Measurements from ENCODE around the gene GMCL2. TPM values are rescaled to one million over a fixed set of nuclear protein-coding genes. Genes with fewer than 3 reads are reported as not detected.

GMCL2 gene
- not detected in 2 replicates for total RNA-seq

DNA sequence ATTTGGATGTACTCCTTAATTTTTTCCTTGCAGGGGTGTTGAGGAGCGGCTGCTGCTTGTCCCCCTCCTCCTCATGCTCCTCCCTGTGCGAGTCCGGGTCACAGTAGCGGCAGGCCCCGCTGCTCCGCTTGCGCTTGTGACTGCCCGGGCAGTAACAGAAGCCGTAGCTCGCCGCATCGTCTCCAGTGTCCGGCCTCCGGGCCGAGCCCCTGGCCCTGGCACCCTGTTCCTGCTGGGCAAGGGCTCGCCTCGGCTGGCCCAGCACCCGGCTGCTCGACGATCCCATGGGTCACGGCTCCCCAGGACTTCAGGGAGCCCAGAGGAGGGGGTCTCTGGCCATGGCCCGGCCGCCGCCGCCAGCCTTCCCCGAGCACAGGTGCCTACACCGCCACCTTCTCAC lies at the start of gene GMCL2:
GMCL2 (minus strand) TSS at position 358 of the 400 bp plus-strand sequence; CDS start at position 286, 72 bp downstream.

GRCh38 chr5:178232124-178232919 lies 45.2 kb upstream of the GMCL2 start, which contains the start of gene PHYKPL:
PHYKPL (minus strand) TSS chr5:178232802; CDS start chr5:178232550, 252 bp downstream.

DNA sequence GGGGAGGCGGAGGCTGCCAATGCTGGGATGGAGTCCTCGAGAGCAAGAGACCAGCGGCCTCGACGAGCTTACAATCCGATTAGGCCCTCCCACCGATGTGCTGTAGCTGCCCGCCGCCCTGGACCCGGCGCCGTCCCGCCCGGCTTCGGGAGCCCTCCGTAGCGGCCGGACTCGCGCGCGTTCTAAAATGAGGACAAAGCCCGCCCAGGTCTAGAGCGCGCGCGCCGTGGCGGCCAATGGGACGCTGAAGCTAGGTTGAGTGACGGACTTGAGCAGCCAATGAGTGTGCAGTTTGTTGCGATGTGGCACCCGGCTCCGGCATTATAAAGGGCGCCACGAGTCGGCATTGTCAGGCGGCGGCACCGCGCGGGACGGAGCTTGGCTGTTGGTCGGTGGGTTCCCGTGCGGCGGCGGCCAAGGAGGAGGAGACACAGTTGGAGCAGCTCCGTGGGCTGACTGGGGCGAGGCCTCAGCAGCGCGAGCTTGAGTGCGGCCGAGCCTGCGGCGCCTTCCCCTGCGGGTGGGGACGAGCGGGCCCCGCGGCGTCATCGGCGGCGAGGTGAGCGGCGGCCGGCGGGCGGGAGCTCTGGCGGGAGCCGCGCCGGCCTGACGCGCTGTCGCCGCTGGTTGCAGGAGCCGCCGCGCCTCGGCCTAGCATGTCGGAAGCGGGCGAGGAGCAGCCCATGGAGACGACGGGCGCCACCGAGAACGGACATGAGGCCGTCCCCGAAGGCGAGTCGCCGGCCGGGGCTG lies 17.2 kb upstream of the GMCL2 start, which contains the start of gene HNRNPAB:
HNRNPAB (plus strand) TSS at position 352 of the 753 bp plus-strand sequence; CDS start at position 657, 305 bp downstream.

DNA sequence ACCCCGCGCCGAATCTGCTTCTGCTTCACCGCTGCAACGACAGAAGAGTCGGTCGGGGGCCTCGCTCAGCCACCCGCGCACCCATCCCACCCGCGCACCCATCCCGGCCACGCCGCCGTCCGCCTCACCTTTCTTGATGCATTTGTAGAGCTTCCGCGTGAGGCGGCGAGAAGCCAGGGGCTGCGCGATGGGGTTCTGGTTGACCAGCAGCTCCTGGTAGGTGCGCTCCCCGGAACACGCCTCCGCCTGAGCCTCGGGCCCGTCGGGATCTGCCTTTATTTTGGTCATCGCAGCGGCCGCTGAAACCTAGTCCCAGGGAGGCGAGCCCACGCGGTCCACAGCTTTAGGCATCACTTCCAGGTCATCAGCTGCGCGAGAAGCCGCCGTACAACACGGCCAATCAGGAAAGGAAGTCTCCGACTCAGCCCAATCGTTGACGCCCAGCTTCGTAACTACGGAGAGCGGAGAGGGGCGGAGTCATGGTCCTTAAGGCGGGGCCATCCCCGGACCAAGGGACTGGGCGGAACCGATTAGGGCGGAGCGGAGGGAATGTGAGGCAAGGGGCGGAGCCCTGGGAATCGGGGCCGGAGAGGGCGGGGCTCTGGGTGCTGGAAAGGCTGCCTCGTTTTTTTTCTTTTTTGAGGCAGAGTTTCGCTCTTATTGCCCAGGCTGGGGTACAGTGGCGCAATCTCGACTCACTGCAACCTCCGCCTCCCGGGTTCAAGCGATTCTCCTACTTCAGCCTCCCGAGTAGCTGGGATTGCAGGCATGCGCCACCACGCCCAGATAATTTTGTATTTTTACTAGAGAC lies 33.4 kb downstream of the GMCL2 start, which contains the start of gene NHP2:
NHP2 (minus strand) TSS at position 356 of the 811 bp plus-strand sequence; CDS start at position 288, 68 bp downstream.

Other genes starting within 250 kb of the GMCL2 start
- gene PROP1, start 191.1 kb downstream of the GMCL2 start, total RNA-seq, result not detected in 2 replicates
- 0.26 and 0.32 TPM in 2 replicates for gene N4BP3, start 73.8 kb downstream of the GMCL2 start, total RNA-seq
- 17.8 and 19.6 TPM in 2 replicates for gene RMND5B, start 56.4 kb downstream of the GMCL2 start, total RNA-seq
- gene NHP2, start 33.5 kb downstream of the GMCL2 start, total RNA-seq, result 94.9 and 95.9 TPM in 2 replicates
- 55.3 and 60.2 TPM in 2 replicates for gene HNRNPAB, start 17.2 kb upstream of the GMCL2 start, total RNA-seq
- 31.5 and 42.2 TPM in 2 replicates for gene PHYKPL, start 45.4 kb upstream of the GMCL2 start, total RNA-seq